GM12878 (cell line): ENCODE data around the gene SPAG17. TPM values are rescaled to one million over a fixed set of nuclear protein-coding genes. Genes with fewer than 3 reads are reported as not detected.

Experiments
- ATAC-seq: fragments of 200-7000 bp; cut with Tn5 transposase; 3 replicates; pipeline ENCODE4 v1.9.1; 2020; ENCODE audit warnings: mild to moderate bottlenecking, moderate library complexity
- BruUV-seq: library from RNA; stranded (reverse); fragments of 400-500 nt; replicated peaks from 2 replicates; lab custom pipeline; 2021; lab: Mats Ljungman, UMichigan
- CTCF ChIA-PET: fragments of 300-600 bp; sonication (Branson Sonifier 250); formaldehyde crosslinking; extraction: SDS; loops from one replicate; lab custom pipeline; 2021; ENCODE audit warnings: inconsistent platforms; lab: Yijun Ruan, JAX
- POLR2A ChIA-PET: fragments of 350-600 bp; formaldehyde crosslinking; extraction: SDS; loops from one replicate; lab custom pipeline; 2021; ENCODE audit warnings: inconsistent platforms; lab: Charles Lee
- RAD21 ChIA-PET: fragments of 300-600 bp; sonication (Branson Sonifier 250); formaldehyde crosslinking; loops from one replicate; lab custom pipeline; 2023; ENCODE audit warnings: antibody characterized with exemption; ENCODE audit not compliant: unreplicated experiment; lab: Charles Lee
- SMC1A ChIA-PET: fragments of 300-600 bp; sonication (Branson Sonifier 250); formaldehyde crosslinking; loops from one replicate; lab custom pipeline; 2023; ENCODE audit not compliant: unreplicated experiment, uncharacterized antibody; lab: Charles Lee
- DNase-seq: peaks from one replicate; pipeline ENCODE4 v3.0.0-alpha.2; 2011; ENCODE audit warnings: low read depth, low spot score
- FAIRE-seq: peaks from 3 replicates; lab custom pipeline; 2011; peaks lifted over from hg19 to GRCh38; lab: Jason Lieb, UNC
- H2AFZ ChIP-seq: 2 replicates; pipeline ENCODE4 v1.6.0; 2011; ENCODE audit warnings: low read depth, low read length, control low read depth; ENCODE audit not compliant: control insufficient read depth
- H3K27ac ChIP-seq: 2 replicates; pipeline ENCODE4 v1.5.1; 2011; ENCODE audit warnings: control low read depth; ENCODE audit not compliant: control insufficient read depth, insufficient read depth
- H3K27me3 ChIP-seq, 2 experiments: replicated peaks in 1 of 2; 2 replicates each; pipeline versions ENCODE4 v1.6.0 to v1.6.1; 2011; ENCODE audit warnings: low read length in 1 of 2; ENCODE audit not compliant: control insufficient read depth in 2 of 2, insufficient read depth in 2 of 2
- H3K36me3 ChIP-seq, 2 experiments: 2 replicates each; pipeline ENCODE4 v1.5.1; 2011; ENCODE audit warnings: low read length in 1 of 2; ENCODE audit not compliant: control insufficient read depth in 2 of 2, insufficient read depth in 2 of 2
- H3K4me1 ChIP-seq: 2 replicates; pipeline ENCODE4 v1.6.1; 2011; ENCODE audit warnings: mild to moderate bottlenecking, low read length, moderate library complexity, mixed read lengths; ENCODE audit not compliant: control insufficient read depth, insufficient read depth
- H3K4me2 ChIP-seq: 2 replicates; pipeline ENCODE4 v1.6.0; 2011; ENCODE audit warnings: control low read depth; ENCODE audit not compliant: control insufficient read depth, insufficient read depth
- H3K4me3 ChIP-seq: fragments of 200-600 bp; sonication (generic); 2 replicates; pipeline ENCODE4 v1.5.1; 2016
- H3K79me2 ChIP-seq: 2 replicates; pipeline ENCODE4 v1.6.0; 2011; ENCODE audit warnings: low read length; ENCODE audit not compliant: control insufficient read depth, insufficient read depth
- H3K9ac ChIP-seq: 2 replicates; pipeline ENCODE4 v1.8.0; 2011; ENCODE audit warnings: low read length, control low read depth, mixed read lengths; ENCODE audit not compliant: control insufficient read depth, insufficient read depth
- H3K9me3 ChIP-seq: replicated peaks from 3 replicates; pipeline ENCODE4 v1.5.1; 2011; ENCODE audit warnings: mild to moderate bottlenecking, low read length; ENCODE audit not compliant: control insufficient read depth, insufficient read depth
- H4K20me1 ChIP-seq: 2 replicates; pipeline ENCODE4 v1.6.0; 2011; ENCODE audit not compliant: control insufficient read depth, insufficient read depth
- EGR1 ChIP-seq, 2 experiments: IDR thresholded peaks; 1 replicate in 1 of 2; 2 replicates in 1 of 2; pipeline ENCODE4 v1.6.1; 2011 to 2012; ENCODE audit warnings: low read depth in 2 of 2, low read length in 2 of 2, borderline replicate concordance in 1 of 2, mild to moderate bottlenecking in 1 of 2, moderate library complexity in 1 of 2
- ETV6 ChIP-seq, 2 experiments: fragments of 450-650 bp in 1 of 2; IDR thresholded peaks in 1 of 2; conservative IDR thresholded peaks in 1 of 2; 2 replicates each; pipeline ENCODE4 v1.6.1; 2014; ENCODE audit warnings: antibody characterized with exemption in 1 of 2, borderline replicate concordance in 1 of 2, low read depth in 1 of 2, mild to moderate bottlenecking in 1 of 2, moderate library complexity in 1 of 2
- IKZF1 ChIP-seq: fragments of 450-650 bp; conservative IDR thresholded peaks from 2 replicates; pipeline ENCODE4 v1.6.1; 2017; ENCODE audit warnings: antibody characterized with exemption, mild to moderate bottlenecking
- KAT2A ChIP-seq: conservative IDR thresholded peaks from 2 replicates; pipeline ENCODE4 v1.6.1; 2011; ENCODE audit warnings: low read depth, low read length; ENCODE audit not compliant: control insufficient read depth
- KDM1A ChIP-seq: fragments of 200-600 bp; sonication (generic); IDR thresholded peaks from 2 replicates; pipeline ENCODE4 v1.6.1; 2016; ENCODE audit warnings: borderline replicate concordance
- RCOR1 ChIP-seq: conservative IDR thresholded peaks from 2 replicates; pipeline ENCODE4 v1.6.1; 2012; ENCODE audit warnings: low read depth, low read length, improper control_type of control experiment
- STAT3 ChIP-seq: IDR thresholded peaks from 2 replicates; pipeline ENCODE4 v1.6.1; 2011; ENCODE audit warnings: low read depth, low read length, improper control_type of control experiment
- TAF1 ChIP-seq: IDR thresholded peaks from 2 replicates; pipeline ENCODE4 v1.6.1; 2011; ENCODE audit warnings: mild to moderate bottlenecking, low read depth, low read length, borderline replicate concordance
- TBL1XR1 ChIP-seq: IDR thresholded peaks from 2 replicates; pipeline ENCODE4 v1.6.1; 2012; ENCODE audit warnings: low read depth, low read length, improper control_type of control experiment
- TCF3 ChIP-seq: IDR thresholded peaks from 2 replicates; pipeline ENCODE4 v1.6.1; 2012; ENCODE audit warnings: low read depth, mild to moderate bottlenecking, low read length, borderline replicate concordance; ENCODE audit not compliant: insufficient read depth
- WGBS: methylation state at CpG from one replicate; pipeline ENCODE4 v1.1.6; 2016; ENCODE audit warnings: low lambda C conversion rate; ENCODE audit not compliant: insufficient replicate concordance, insufficient coverage; ENCODE audit errors: missing lambda C conversion rate; 5-methylcytosine and 5-hydroxymethylcytosine counted together
- in situ Hi-C: fragments of 300-500 bp; cut with MboI; formaldehyde crosslinking; loops from 9 replicates; pipeline ENCODE4 v1.14.3; 2018; ENCODE audit warnings: mixed read lengths
- intact Hi-C: fragments of 100-400 bp; cut with micrococcal nuclease; formaldehyde crosslinking; loops from one replicate; pipeline ENCODE4 v1.14.2; 2022; ENCODE audit not compliant: unreplicated experiment
- polyA plus RNA-seq, 11 experiments: library from polyadenylated mRNA; depleted of rRNA in 4 of 11; unstranded in 6 of 11; stranded (reverse) in 5 of 11; fragments of >200 nt; fragmentation: Nextera tagmentation in 4 of 11; fragmentation: Illumina TruSeq in 1 of 11; extraction: Ambion mirVana in 4 of 11; extraction: Trizol in 1 of 11; gene quantifications; 1 replicate in 1 of 11; 2 replicates in 10 of 11; pipeline versions ENCODE4 v1.2.1 to v1.2.3, GENCODE V29; 2011 to 2016; ENCODE audit warnings: inconsistent platforms in 2 of 11, missing spikeins in 2 of 11, low read depth in 1 of 11
- total RNA-seq, 4 experiments: library from RNA; depleted of rRNA in 3 of 4; stranded (reverse); fragments of >200 nt in 3 of 4; fragmentation: Illumina TruSeq in 1 of 4; extraction: Trizol in 1 of 4; gene quantifications; 2 replicates each; pipeline versions ENCODE4 v1.2.1 to v1.2.3, GENCODE V29; 2013 to 2021
- TF ChIP-seq, protein P1 (sequence below): fragments of 450-650 bp; IDR thresholded peaks from 2 replicates; pipeline ENCODE4 v1.6.1; 2017; ENCODE audit warnings: mild to moderate bottlenecking, low read depth, inconsistent platforms; ENCODE audit not compliant: poor library complexity, severe bottlenecking
- TF ChIP-seq, protein P2 (sequence below): IDR thresholded peaks from 2 replicates; pipeline ENCODE4 v1.6.1; 2012; ENCODE audit warnings: mild to moderate bottlenecking, low read depth, low read length
- TF ChIP-seq, protein P3 (sequence below): fragments of 450-650 bp; IDR thresholded peaks from 2 replicates; pipeline ENCODE4 v1.6.1; 2017; ENCODE audit warnings: antibody characterized with exemption, mild to moderate bottlenecking, moderate library complexity
- TF ChIP-seq, protein P4 (sequence below): IDR thresholded peaks from 2 replicates; pipeline ENCODE4 v1.6.1; 2012; ENCODE audit warnings: low read depth, low read length, improper control_type of control experiment

Gene SPAG17
- total and polyA plus RNA-seq, 10 of the 15 experiments (the other 5 are each of a cell fraction or from before 2014, with no cell fraction given): 0.02 to 0.16 (median 0.03) TPM; not detected in 7

DNA sequence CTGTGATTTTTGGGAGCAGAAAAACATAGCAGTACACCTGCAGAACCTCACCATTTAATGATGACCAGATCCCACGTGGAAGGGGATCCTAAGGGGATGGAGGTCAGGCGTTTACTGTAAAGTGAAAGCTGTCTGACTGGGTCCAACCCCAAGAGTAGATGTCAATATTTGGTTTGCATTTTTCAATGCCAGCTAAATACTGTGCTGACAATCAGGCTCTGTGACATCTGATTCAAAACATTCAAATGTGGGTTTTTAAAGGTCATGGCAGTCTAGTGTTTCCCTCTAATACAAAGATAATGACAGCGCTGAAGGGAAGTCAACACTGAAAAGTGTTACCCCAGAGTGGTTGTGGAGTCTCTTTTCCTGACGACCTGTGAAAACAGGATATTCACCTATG lies 68.1 kb downstream of the SPAG17 start (continued):
- TF ChIP-seq, protein P1, sequence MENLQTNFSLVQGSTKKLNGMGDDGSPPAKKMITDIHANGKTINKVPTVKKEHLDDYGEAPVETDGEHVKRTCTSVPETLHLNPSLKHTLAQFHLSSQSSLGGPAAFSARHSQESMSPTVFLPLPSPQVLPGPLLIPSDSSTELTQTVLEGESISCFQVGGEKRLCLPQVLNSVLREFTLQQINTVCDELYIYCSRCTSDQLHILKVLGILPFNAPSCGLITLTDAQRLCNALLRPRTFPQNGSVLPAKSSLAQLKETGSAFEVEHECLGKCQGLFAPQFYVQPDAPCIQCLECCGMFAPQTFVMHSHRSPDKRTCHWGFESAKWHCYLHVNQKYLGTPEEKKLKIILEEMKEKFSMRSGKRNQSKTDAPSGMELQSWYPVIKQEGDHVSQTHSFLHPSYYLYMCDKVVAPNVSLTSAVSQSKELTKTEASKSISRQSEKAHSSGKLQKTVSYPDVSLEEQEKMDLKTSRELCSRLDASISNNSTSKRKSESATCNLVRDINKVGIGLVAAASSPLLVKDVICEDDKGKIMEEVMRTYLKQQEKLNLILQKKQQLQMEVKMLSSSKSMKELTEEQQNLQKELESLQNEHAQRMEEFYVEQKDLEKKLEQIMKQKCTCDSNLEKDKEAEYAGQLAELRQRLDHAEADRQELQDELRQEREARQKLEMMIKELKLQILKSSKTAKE: no peak
- TF ChIP-seq RCOR1: no peak

DNA sequence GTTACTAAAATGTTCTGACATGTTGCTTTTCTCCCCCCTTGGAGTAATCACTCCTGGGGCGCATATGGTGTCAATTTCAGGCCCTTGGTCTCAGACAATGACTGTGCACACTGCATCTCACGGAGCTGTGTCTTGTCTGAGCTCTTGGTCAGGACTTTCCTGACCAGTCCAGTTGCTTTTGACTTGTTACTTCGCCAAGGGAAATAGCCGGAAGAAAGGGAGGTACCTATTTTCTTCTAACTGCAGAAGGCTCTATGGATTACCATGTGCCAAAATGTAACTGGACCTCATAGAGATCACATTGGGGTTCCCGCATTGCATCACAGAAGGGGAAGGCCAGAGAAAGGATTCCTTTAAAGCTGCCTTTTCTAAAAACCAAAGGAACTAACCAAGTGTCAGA lies 68.6 kb downstream of the SPAG17 start:
- no peak overlapping the region for H2AFZ ChIP-seq
- no peak for FAIRE-seq
- no peak overlapping the region for H3K9ac ChIP-seq
- intact Hi-C loops: no loop called here
- no TSS peak for BruUV-seq
- H3K4me2 ChIP-seq: no peak overlapping the region
- ChIA-PET CTCF (no interaction called here), POLR2A (no interaction called here), SMC1A (no interaction called here), RAD21 (no interaction called here)
- no peaks in the 10 kb centered on the region for H3K9me3 ChIP-seq
- in situ Hi-C loops: no loop called here
- peaks cover 0 to 3% of the 10 kb centered on the region in 2 experiments; a peak in 1 of 4 replicates for H3K27me3 ChIP-seq
- WGBS: 39% methylated on average over 5 of the region's 5 CpGs
- no peak overlapping the region for H3K27ac ChIP-seq
- no peak overlapping the region for H3K4me3 ChIP-seq
- no peaks in the 10 kb centered on the region for H3K79me2 ChIP-seq
- DNase-seq: no peak
- no peaks in the 10 kb centered on the region for H3K4me1 ChIP-seq
- no peaks in the 10 kb centered on the region for H4K20me1 ChIP-seq
- no peaks in the 10 kb centered on the region for H3K36me3 ChIP-seq
- ATAC-seq: no peak
- TF ChIP-seq TAF1: no peak
- TF ChIP-seq TCF3: no peak
- TF ChIP-seq STAT3: no peak
- TF ChIP-seq KAT2A: no peak
- TF ChIP-seq, protein P2, sequence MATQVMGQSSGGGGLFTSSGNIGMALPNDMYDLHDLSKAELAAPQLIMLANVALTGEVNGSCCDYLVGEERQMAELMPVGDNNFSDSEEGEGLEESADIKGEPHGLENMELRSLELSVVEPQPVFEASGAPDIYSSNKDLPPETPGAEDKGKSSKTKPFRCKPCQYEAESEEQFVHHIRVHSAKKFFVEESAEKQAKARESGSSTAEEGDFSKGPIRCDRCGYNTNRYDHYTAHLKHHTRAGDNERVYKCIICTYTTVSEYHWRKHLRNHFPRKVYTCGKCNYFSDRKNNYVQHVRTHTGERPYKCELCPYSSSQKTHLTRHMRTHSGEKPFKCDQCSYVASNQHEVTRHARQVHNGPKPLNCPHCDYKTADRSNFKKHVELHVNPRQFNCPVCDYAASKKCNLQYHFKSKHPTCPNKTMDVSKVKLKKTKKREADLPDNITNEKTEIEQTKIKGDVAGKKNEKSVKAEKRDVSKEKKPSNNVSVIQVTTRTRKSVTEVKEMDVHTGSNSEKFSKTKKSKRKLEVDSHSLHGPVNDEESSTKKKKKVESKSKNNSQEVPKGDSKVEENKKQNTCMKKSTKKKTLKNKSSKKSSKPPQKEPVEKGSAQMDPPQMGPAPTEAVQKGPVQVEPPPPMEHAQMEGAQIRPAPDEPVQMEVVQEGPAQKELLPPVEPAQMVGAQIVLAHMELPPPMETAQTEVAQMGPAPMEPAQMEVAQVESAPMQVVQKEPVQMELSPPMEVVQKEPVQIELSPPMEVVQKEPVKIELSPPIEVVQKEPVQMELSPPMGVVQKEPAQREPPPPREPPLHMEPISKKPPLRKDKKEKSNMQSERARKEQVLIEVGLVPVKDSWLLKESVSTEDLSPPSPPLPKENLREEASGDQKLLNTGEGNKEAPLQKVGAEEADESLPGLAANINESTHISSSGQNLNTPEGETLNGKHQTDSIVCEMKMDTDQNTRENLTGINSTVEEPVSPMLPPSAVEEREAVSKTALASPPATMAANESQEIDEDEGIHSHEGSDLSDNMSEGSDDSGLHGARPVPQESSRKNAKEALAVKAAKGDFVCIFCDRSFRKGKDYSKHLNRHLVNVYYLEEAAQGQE: no peak
- no peak for TF ChIP-seq IKZF1
- no peak for TF ChIP-seq KDM1A
- TF ChIP-seq EGR1 (IDR thresholded peaks at IDR 0.05; ENCODE audit: borderline replicate concordance in 1 of 2, low read depth in 2 of 2, low read length in 2 of 2): no peak
- TF ChIP-seq, protein P3, sequence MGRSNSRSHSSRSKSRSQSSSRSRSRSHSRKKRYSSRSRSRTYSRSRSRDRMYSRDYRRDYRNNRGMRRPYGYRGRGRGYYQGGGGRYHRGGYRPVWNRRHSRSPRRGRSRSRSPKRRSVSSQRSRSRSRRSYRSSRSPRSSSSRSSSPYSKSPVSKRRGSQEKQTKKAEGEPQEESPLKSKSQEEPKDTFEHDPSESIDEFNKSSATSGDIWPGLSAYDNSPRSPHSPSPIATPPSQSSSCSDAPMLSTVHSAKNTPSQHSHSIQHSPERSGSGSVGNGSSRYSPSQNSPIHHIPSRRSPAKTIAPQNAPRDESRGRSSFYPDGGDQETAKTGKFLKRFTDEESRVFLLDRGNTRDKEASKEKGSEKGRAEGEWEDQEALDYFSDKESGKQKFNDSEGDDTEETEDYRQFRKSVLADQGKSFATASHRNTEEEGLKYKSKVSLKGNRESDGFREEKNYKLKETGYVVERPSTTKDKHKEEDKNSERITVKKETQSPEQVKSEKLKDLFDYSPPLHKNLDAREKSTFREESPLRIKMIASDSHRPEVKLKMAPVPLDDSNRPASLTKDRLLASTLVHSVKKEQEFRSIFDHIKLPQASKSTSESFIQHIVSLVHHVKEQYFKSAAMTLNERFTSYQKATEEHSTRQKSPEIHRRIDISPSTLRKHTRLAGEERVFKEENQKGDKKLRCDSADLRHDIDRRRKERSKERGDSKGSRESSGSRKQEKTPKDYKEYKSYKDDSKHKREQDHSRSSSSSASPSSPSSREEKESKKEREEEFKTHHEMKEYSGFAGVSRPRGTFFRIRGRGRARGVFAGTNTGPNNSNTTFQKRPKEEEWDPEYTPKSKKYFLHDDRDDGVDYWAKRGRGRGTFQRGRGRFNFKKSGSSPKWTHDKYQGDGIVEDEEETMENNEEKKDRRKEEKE: no peak
- TF ChIP-seq, protein P4, sequence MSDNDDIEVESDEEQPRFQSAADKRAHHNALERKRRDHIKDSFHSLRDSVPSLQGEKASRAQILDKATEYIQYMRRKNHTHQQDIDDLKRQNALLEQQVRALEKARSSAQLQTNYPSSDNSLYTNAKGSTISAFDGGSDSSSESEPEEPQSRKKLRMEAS: no peak
- TF ChIP-seq ETV6 (conservative IDR thresholded peaks at IDR 0.05 in 1 of 2, IDR thresholded peaks at IDR 0.05 in 1 of 2; ENCODE audit: borderline replicate concordance in 1 of 2, low read depth in 1 of 2): no peak
- no peak for TF ChIP-seq TBL1XR1
